Stimulated activated CD8-positive, alpha-beta memory T cell treated with anti-CD3 and anti-CD28 coated beads, Interleukin-12 subunit alpha, Interleukin-12 subunit beta, amount 100 ng/mL, for 24 hours (primary cell): ENCODE measurements around the gene S100A7.
A peak's percentile ranks its signal among the peaks of the same experiment; 100 is the strongest.
"Not testable (repeated sequence)": the region's sequence is repeated elsewhere in the genome, so short reads cannot be mapped to it uniquely, and the experiment has no call there.

Experiments used
- DNase-seq: peaks from one replicate; pipeline ENCODE4 v3.0.0-alpha.2; 2020; ENCODE audit errors: extremely low read depth

The S100A7 gene

DNA sequence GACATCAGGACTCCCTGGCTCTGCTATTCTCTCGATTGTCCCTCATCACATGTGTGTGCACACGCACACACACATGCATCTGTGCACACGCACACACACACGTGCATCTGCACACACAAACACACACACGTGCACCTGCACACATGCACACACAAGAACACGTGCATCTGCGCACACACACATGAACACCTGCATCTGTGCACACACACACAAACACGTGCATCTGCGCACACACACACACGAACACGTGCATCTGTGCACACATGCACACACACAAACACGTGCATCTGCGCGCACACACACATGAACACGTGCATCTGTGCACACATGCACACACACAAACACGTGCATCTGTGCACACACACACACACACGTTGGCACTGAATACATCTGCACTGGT lies 29.4 kb downstream of the S100A7 start:
- no peak for DNase-seq

DNA sequence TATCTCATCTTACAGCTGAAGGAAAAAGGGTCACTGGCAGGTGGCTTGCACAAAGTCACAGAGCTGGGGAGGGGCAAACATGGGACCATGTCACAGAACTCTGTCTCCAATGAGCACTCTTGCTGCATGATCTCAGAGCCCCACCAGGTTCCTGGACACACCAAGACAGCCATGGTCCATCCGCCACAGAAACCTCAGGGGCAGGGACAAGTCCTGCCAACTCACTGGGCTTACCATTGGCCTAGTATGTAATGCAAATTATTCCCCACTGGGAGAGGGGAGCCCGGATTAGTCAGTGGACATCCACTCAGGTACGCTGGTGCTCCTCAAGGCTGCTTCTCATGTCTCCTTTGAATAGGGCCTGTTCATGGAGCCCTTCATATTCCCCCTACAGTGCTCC lies 29.9 kb downstream of the S100A7 start:
- DNase-seq = no peak

DNA sequence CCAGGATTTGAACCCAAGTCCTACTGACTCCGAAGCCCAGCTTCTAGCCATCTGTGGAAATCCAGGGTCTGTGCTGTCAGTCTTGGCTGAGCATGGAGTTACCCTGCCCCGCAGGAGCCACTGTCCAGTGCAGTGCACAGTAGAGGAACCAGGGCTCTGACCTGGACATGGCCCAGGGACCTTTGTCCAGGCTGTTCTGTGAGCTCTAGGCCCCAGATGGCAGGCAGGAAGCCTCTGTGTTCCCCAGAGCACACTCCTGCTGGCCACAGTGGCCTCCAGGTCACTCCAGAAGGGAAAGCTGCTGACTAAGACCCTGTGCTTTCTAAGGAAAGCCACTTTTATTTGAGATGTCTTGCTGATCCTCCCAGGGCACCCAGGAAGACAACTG lies 30.3 kb downstream of the S100A7 start:
- DNase-seq = no peak

DNA sequence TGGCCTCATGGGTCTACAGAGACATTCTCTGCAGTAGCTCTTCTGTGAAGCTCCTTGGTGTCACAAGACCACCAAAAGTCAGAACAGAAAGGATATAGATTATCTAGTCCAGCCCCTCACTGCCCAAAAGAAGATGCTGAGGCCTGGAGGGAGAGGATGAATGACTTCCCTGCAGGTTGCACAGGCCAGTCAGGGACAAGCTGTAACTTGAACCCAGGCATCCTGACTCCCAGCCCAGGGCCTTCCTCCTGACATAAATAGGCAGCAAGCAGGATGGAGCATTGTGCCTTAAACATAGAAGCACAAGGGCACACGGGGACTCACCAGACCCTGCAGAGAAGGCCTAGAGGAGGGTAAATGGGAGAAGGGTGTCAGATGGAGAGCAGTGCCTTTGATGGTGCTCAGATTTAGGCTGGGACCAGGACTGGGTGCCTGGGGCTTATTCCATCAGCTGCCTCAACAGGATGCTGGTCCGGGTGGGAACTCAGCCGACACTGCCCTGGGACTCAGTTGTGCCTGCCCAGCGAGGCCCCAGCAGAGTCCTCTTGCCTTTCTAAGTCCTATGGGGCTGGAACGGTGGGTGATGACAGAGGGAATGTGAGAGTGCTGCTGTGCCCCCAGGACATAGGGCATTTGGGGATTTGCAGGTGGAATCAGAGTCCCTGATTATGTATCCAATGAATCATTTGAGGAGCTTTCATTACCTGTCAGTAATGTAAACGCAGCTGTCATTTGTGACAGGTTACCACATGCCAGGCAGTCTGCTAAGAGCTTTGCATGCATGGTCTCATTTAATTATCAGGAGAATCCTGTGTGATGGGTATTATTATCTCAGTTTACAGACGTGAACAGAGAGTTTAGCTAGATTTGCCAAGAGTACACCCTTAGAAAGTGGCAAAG lies 30.9 kb downstream of the S100A7 start:
- DNase-seq = no peak

DNA sequence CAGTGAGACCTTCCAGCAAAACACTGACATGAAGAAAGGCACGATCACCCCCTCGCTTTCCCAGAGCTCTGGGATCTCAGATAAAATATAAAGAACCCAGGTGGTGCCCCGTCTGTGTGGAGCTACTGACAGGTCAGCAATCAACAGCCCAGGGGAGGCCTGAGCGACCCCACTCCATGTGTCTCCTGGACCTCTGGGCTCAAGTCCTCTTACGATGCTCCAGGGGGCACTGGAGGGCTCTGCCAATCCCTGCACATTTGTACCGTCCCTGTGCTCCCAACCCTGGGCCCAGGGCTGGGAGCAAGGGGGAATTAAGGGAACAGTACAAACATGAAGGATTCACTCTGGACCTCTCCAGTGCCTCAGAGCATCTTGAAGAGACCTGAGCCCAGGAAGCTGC lies 31.7 kb downstream of the S100A7 start:
- DNase-seq = no peak

DNA sequence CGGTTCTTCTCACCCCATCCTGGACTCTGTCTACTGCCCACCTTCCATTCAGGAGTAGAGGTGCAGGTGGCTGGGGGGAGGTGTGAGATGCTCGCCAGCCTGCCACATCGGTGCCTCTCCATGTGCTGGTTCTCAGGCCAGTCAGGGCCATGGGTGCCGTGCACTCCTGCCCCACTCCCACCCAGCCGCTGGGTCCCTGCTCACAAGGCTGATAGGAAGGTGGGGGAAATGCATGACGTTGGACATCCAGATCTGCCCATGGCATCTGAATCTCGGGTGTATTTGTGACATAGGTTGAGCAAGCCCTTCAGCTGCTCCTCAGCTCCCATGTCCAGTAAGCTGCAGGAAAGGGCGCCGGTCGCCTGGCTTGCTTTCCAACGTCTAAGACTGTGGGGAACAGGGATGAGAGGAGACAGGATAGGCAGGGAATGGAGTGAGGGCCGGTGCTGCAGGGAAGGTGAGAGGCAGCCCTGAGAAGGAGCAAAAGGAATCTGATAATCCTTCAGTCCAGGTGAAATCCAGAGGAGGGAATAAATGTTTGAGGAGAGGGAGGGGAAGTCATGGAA lies 32.3 kb downstream of the S100A7 start:
- DNase-seq = no peak

DNA sequence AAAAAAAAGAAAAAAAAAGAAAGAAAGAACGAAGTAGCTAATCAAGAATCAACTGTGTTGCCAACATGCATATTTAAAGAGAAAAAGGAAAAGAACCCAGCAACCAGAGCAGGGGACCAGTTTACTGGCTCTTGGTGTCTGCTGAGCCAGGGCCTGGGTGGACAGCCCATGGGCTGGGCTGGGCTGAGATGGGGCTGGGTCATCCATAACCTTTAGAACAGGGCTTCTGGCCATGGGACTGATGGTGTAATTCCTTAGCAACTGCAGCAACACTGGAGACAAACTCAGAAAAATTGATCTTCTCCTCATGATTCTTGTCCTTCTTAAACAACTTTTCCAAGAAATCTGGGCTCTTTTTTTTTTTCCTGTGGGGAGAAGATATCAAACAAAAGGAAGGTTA lies 33.6 kb downstream of the S100A7 start:
- no peak for DNase-seq

DNA sequence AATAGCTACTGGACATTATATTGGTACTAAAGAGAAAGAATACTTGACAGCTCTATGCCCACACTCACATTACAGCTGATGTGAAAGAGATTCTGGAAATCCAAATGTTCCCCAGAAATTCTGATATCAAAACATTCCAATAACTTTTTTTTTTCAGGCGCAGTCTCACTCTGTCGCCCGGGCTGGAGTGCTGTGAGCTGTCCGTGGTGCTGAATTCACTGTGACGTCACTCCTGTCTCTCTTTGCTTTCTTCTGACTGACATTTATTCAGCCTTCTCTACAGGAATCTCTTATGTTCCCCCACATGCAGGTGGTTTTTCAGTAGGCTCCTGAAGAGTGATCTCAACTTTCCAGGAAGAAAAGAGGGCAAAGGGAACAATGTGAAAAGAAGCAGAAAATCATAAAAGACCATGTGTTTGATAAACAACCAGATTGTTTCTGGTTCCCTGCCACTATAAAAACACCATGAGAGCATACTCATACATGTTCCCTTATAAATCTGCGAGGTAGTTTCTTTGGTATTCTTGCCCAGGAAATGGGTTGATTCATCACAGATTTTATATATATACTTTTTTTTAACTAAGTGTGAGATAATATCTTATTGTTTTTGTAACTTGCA lies 37.9 kb downstream of the S100A7 start:
- DNase-seq = peak; percentile 19

DNA sequence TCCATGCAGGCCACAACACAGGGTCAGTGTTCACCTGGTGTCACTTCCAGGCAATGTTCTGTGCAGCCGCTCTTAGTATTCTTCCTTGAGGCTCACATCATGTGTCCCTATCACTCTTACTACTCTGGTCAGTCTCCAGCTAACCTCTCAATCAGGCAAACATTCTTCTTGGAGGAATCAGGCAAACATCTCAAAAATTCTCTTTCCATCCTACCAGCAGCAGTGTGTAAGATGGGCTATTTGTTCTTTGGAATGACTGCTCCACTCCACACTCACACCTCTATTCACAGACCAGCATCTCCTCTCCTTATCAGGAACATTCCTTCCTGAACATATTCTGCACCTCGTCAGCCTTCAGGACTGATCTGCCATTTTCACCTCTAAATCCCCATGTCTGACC lies 40.1 kb downstream of the S100A7 start:
- no peak for DNase-seq

DNA sequence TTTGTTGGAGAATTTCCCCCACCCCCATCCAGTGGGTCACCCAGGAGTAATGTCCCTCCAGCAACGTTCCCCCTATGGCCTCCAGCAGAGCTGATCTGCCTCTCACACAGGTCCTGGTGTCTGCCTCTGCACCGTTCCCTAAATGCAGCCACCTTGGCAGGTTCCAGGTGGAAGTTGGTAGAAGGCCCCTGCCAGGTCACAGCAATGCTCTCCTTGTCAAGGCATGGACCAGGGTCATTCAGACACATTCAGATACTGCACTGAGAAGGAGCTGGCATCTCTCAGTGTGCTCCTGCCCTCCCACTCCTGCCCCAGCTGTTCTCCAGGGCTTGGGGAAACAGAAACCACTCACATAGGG lies 41.0 kb downstream of the S100A7 start:
- not testable (repeated sequence) for DNase-seq

DNA sequence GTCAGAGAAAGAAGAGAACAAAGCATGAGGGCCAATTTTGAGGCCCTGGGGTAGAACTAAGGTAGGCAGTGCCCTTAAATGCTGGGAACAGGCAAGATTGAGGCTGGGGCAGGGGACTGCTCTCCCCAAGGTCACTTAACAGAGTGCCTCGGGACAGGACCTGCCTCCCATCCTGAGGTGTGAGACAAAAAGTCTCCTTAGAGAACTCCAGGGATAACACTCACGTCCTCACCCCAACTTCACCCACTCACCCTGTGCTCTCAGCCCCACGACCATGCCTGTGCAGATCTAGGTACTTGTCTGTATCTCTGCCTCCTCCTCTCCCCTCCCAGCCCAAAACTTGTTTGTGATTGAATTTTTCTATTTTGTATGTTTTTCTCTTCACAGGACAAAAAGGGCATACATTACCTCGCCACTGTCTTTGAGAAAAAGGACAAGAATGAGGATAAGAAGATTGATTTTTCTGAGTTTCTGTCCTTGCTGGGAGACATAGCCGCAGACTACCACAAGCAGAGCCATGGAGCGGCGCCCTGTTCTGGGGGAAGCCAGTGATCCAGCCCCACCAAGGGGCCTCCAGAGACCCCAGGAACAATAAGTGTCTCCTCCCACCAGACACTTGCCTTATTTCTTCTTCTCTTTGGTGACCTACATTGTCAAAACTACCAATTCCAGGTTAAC lies 41.6 kb downstream of the S100A7 start:
- DNase-seq = not testable (repeated sequence)

DNA sequence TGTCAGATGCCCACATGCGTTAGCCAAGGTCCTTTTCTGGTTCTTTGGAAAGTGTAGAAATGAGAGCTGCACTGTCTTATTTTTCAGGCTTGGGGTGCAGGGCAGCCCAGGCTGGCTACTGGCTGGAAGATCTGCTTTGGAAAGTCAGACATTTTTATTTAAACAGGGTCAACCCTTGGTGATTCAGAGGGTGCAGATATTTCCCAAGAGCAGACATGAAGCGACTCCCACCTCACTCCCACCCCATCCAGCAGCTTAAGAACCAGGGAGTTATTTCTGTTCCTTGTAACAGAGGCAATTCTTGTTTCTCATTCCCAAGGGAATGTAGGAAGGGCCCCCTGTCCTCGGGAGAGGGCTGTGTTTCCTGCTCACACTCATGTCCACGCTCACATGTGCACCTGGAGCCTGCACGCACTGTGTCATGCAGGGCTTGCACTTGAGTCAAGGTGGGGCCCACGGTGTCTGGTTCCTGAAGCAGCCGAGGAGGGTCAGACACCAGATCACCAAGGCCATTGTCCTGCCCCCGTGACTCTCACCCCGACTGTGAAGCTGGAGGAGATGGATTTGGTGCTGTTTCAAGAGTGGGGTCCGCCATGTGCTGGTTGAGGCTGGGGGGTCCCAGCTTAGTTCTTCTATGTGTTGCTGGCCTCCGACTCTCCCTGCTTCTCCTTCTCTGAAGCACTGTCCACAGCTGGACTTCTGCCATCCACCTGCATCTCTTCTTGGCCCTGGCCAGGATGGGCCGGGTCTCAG lies 43.1 kb downstream of the S100A7 start:
- DNase-seq = no peak

DNA sequence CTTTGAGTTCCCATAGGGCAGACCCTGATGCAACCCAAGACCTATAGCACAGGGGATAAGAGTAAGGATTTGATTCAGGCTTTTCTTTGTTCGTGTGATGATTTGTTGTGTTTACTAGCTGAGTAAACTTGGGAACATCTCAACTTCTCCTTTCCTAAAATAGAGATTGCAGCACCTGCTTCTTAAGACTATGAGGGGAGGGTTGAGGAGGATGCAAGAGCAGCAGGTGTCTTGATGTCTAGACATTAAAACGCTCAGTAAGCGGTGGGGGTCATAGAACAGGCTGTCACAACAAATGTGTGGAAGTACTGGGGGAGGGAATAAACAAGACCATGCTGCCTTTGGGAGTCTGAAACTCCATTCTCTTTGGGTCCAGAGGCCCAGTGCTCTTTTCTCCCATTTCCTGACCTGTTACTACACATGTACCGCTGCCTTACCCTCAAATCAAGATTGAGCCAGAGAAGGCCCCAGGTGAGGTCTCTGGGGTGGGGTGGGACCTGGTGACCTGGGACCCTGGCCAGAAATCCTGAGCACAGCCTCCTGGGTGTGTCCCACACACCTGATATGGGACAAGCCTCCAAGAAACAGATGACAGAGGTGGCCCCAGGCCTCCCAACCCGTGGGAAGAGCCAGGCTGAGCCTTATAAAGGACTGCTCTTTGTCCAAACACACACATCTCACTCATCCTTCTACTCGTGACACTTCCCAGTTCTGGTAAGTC lies 44.4 kb downstream of the S100A7 start, which contains the start of gene S100A7A:
Gene S100A7A (plus strand): TSS at position 671 of the 721 bp plus-strand sequence. CDS start 1,563 bp downstream, outside the sequence.
- no peak for DNase-seq

DNA sequence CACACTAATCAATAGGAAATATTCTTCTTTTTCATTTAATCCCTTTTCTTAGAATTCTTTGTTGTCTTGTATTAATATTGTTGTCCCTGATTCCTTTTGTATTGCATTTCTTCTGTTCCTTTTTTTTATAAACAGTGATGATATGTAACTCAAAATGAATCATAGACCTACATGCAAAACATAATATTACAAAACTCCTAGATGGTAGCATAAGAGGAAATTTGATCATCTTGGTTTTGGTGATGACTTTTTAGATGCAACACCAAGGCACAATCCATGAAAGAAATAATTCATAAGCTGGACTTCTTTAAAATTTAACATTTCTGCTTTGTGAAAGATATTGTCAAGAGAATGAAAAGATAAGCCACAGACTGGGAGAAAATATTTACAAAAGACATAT lies 46.5 kb downstream of the S100A7 start:
- DNase-seq = not testable (repeated sequence)
